HG02798 (cell line): ENCODE data around the gene TRIM60.
"Not testable (repeated sequence)": the region's sequence is repeated elsewhere in the genome, so short reads cannot be mapped to it uniquely, and the experiment has no call there.

Experiments
- ATAC-seq: cut with Tn5 transposase; IDR thresholded peaks from one replicate; pipeline ENCODE4 v1.9.1; 2021; ENCODE audit warnings: mild to moderate bottlenecking; ENCODE audit not compliant: unreplicated experiment, poor library complexity

The TRIM60 gene

GRCh38 chr4:165031436-165032211 is at the start of gene TRIM60:
TSS of gene TRIM60 (plus strand) at chr4:165031999. CDS start at chr4:165040073, 8,074 bp downstream.
- no peak for ATAC-seq

- ATAC-seq: no peak
Measured at GRCh38 chr4:164989471-164989870, 42.3 kb upstream of the TRIM60 start.

GRCh38 chr4:164990786-164991185 is 41.0 kb upstream of the TRIM60 start:
- ATAC-seq: not testable (repeated sequence)

- ATAC-seq: not testable (repeated sequence)
Measured at GRCh38 chr4:164996123-164996522, 35.7 kb upstream of the TRIM60 start.

- ATAC-seq: no peak
Measured at GRCh38 chr4:164997324-164997723, 34.5 kb upstream of the TRIM60 start.

- ATAC-seq: no peak
Measured at GRCh38 chr4:164997941-164998340, 33.9 kb upstream of the TRIM60 start.

- not testable (repeated sequence) for ATAC-seq
Measured at GRCh38 chr4:164998526-164999080, 33.2 kb upstream of the TRIM60 start.

GRCh38 chr4:165001957-165002356 is 29.8 kb upstream of the TRIM60 start:
- ATAC-seq: not testable (repeated sequence)

GRCh38 chr4:165005352-165005925 is 26.4 kb upstream of the TRIM60 start:
- ATAC-seq: no peak

- no peak for ATAC-seq
Measured at GRCh38 chr4:165006456-165006855, 25.3 kb upstream of the TRIM60 start.

GRCh38 chr4:165006886-165007285 is 24.9 kb upstream of the TRIM60 start:
- no peak for ATAC-seq

GRCh38 chr4:165009493-165010227 is 22.1 kb upstream of the TRIM60 start:
- ATAC-seq: peak; percentile 67

GRCh38 chr4:165010487-165010886 is 21.3 kb upstream of the TRIM60 start:
- no peak for ATAC-seq

GRCh38 chr4:165010991-165011390 is 20.8 kb upstream of the TRIM60 start:
- no peak for ATAC-seq

GRCh38 chr4:165011403-165011802 is 20.4 kb upstream of the TRIM60 start:
- ATAC-seq: no peak

GRCh38 chr4:165013691-165014090 is 18.1 kb upstream of the TRIM60 start:
- no peak for ATAC-seq

- ATAC-seq: peak; percentile 70
Measured at GRCh38 chr4:165016971-165017370, 14.8 kb upstream of the TRIM60 start.

GRCh38 chr4:165019995-165020394 is 11.8 kb upstream of the TRIM60 start:
- not testable (repeated sequence) for ATAC-seq

GRCh38 chr4:165025782-165026181 is 6.0 kb upstream of the TRIM60 start:
- ATAC-seq: peak; percentile 47

- ATAC-seq: no peak
Measured at GRCh38 chr4:165027762-165028402, 3.9 kb upstream of the TRIM60 start.
